MV-4-11 (cell line): ENCODE data around the gene CUTA.
"Not testable (repeated sequence)": the region's sequence is repeated elsewhere in the genome, so short reads cannot be mapped to it uniquely, and the experiment has no call there.

Experiments
- DNase-seq: peaks from one replicate; lab custom pipeline; 2025; lab: John Stamatoyannopoulos, UW

Gene CUTA

DNA sequence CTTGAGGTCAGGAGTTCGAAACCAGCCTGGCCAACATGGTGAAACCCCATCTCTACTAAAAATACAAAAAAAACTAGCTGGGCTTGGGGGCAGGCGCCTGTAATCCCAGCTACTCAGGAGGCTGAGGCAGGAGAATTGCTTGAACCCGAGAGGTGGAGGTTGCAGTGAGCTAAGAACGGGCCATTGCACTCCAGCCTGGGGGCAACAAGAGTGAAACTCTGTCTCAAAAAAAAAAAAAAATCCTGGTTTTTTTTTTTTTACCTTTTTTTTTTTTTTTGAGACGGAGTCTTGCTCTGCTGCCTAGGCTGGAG, 50.2 kb downstream of the CUTA start:
- DNase-seq: not testable (repeated sequence)

- DNase-seq: no peak
Measured at GRCh38 chr6:33367009-33367714, 50.7 kb downstream of the CUTA start.
